Measurements from ENCODE around the gene XAB2. TPM values are rescaled to one million over a fixed set of nuclear protein-coding genes. Genes with fewer than 3 reads are reported as not detected.

XAB2 gene
- polyA plus RNA-seq, 1 donor from 2014 or later: 19.6 TPM

GRCh38 chr19:7590256-7590655, 39.1 kb downstream of the XAB2 start:
- Histone ChIP-seq H3K27ac (ENCODE audit: low read length) (no peak overlapping the region), H3K4me2 (ENCODE audit: low read length) (no peak overlapping the region)
- no peak for TF ChIP-seq MXI1 (conservative IDR thresholded peaks at IDR 0.05; ENCODE audit: poor library complexity, severe bottlenecking)
- TF ChIP-seq EZH2 (IDR thresholded peaks at IDR 0.05; ENCODE audit: borderline replicate concordance, insufficient read depth, low read length, poor library complexity, severe bottlenecking): no peak
- TF ChIP-seq POLR2AphosphoS5 (IDR thresholded peaks at IDR 0.05): no peak
- no peak for TF ChIP-seq RAD21 (conservative IDR thresholded peaks at IDR 0.05)
- TF ChIP-seq TAF1 (IDR thresholded peaks at IDR 0.05; ENCODE audit: low read depth): no peak
- no peak for TF ChIP-seq SMC3 (conservative IDR thresholded peaks at IDR 0.05; ENCODE audit: poor library complexity)
- TF ChIP-seq EP300 (conservative IDR thresholded peaks at IDR 0.05; ENCODE audit: poor library complexity, severe bottlenecking): no peak
- TF ChIP-seq, protein P1, sequence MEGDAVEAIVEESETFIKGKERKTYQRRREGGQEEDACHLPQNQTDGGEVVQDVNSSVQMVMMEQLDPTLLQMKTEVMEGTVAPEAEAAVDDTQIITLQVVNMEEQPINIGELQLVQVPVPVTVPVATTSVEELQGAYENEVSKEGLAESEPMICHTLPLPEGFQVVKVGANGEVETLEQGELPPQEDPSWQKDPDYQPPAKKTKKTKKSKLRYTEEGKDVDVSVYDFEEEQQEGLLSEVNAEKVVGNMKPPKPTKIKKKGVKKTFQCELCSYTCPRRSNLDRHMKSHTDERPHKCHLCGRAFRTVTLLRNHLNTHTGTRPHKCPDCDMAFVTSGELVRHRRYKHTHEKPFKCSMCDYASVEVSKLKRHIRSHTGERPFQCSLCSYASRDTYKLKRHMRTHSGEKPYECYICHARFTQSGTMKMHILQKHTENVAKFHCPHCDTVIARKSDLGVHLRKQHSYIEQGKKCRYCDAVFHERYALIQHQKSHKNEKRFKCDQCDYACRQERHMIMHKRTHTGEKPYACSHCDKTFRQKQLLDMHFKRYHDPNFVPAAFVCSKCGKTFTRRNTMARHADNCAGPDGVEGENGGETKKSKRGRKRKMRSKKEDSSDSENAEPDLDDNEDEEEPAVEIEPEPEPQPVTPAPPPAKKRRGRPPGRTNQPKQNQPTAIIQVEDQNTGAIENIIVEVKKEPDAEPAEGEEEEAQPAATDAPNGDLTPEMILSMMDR (IDR thresholded peaks at IDR 0.05; ENCODE audit: poor library complexity, severe bottlenecking): no peak
- TF ChIP-seq, protein P2, sequence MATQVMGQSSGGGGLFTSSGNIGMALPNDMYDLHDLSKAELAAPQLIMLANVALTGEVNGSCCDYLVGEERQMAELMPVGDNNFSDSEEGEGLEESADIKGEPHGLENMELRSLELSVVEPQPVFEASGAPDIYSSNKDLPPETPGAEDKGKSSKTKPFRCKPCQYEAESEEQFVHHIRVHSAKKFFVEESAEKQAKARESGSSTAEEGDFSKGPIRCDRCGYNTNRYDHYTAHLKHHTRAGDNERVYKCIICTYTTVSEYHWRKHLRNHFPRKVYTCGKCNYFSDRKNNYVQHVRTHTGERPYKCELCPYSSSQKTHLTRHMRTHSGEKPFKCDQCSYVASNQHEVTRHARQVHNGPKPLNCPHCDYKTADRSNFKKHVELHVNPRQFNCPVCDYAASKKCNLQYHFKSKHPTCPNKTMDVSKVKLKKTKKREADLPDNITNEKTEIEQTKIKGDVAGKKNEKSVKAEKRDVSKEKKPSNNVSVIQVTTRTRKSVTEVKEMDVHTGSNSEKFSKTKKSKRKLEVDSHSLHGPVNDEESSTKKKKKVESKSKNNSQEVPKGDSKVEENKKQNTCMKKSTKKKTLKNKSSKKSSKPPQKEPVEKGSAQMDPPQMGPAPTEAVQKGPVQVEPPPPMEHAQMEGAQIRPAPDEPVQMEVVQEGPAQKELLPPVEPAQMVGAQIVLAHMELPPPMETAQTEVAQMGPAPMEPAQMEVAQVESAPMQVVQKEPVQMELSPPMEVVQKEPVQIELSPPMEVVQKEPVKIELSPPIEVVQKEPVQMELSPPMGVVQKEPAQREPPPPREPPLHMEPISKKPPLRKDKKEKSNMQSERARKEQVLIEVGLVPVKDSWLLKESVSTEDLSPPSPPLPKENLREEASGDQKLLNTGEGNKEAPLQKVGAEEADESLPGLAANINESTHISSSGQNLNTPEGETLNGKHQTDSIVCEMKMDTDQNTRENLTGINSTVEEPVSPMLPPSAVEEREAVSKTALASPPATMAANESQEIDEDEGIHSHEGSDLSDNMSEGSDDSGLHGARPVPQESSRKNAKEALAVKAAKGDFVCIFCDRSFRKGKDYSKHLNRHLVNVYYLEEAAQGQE (IDR thresholded peaks at IDR 0.05; ENCODE audit: borderline replicate concordance): no peak

DNA sequence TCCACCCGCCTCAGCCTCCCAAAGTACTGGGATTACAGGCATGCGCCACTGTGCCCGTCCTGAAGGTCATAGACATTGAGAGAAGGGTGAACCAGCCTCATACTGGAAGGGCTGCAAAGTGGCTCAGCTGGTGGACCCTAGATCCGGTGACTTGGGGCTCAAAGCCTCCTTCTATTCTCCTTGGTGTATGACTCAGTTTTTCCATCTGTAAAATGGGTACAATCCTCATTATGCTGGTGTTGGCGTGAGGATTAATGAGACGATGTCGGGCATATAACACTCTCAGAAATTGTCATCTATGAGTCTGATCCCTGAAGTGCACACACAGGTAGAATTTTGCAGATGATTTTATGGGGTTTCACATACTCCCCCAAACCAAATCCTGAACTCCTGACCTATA, 39.5 kb downstream of the XAB2 start:
- Histone ChIP-seq H3K9ac (ENCODE audit: low read length) (no peak overlapping the region), H3K36me3 (ENCODE audit: insufficient read depth, low read length) (no peaks in the 10 kb centered on the region), H3K79me2 (replicated peaks; ENCODE audit: insufficient read depth, low read length) (no peaks in the 10 kb centered on the region), H3K4me2 (ENCODE audit: low read length) (no peak overlapping the region), H3K27ac (ENCODE audit: low read length) (no peak overlapping the region), H4K20me1 (ENCODE audit: insufficient read depth) (no peaks in the 10 kb centered on the region), H3K9me3 (ENCODE audit: low read length) (no peaks in the 10 kb centered on the region), H3K27me3 (ENCODE audit: insufficient read depth, low read depth, low read length) (no peaks in the 10 kb centered on the region), H3K9me2 (ENCODE audit: insufficient read depth, low read length) (no peaks in the 10 kb centered on the region), H3F3A (ENCODE audit: insufficient read depth, low read length, poor library complexity, severe bottlenecking) (no peaks in the 10 kb centered on the region), H2AFZ (ENCODE audit: low read depth, low read length) (no peak overlapping the region), H3K4me3 (ENCODE audit: low read length) (no peak overlapping the region)
- TF ChIP-seq POLR2AphosphoS5 (IDR thresholded peaks at IDR 0.05): no peak
- no peak for TF ChIP-seq TAF1 (IDR thresholded peaks at IDR 0.05; ENCODE audit: low read depth)
- TF ChIP-seq, protein P2 (IDR thresholded peaks at IDR 0.05; ENCODE audit: borderline replicate concordance): no peak
- TF ChIP-seq SMC3 (conservative IDR thresholded peaks at IDR 0.05; ENCODE audit: poor library complexity): no peak
- TF ChIP-seq MXI1 (conservative IDR thresholded peaks at IDR 0.05; ENCODE audit: poor library complexity, severe bottlenecking): no peak
- TF ChIP-seq, protein P1 (IDR thresholded peaks at IDR 0.05; ENCODE audit: poor library complexity, severe bottlenecking): no peak
- TF ChIP-seq RAD21 (conservative IDR thresholded peaks at IDR 0.05): no peak
- TF ChIP-seq EP300 (conservative IDR thresholded peaks at IDR 0.05; ENCODE audit: poor library complexity, severe bottlenecking): no peak
- TF ChIP-seq EZH2 (IDR thresholded peaks at IDR 0.05; ENCODE audit: borderline replicate concordance, insufficient read depth, low read length, poor library complexity, severe bottlenecking): no peak

More at GRCh38 chr19:7590256-7590655, 39.1 kb downstream of the XAB2 start:
- Histone ChIP-seq H3K9me3 (ENCODE audit: low read length) (no peaks in the 10 kb centered on the region), H3K27me3 (ENCODE audit: insufficient read depth, low read depth, low read length) (no peaks in the 10 kb centered on the region), H3K36me3 (ENCODE audit: insufficient read depth, low read length) (no peaks in the 10 kb centered on the region), H2AFZ (ENCODE audit: low read depth, low read length) (no peak overlapping the region), H3F3A (ENCODE audit: insufficient read depth, low read length, poor library complexity, severe bottlenecking) (no peaks in the 10 kb centered on the region), H3K9ac (ENCODE audit: low read length) (no peak overlapping the region), H3K79me2 (replicated peaks; ENCODE audit: insufficient read depth, low read length) (no peaks in the 10 kb centered on the region), H3K4me3 (ENCODE audit: low read length) (no peak overlapping the region), H4K20me1 (ENCODE audit: insufficient read depth) (no peaks in the 10 kb centered on the region), H3K9me2 (ENCODE audit: insufficient read depth, low read length) (no peaks in the 10 kb centered on the region)

Data from neural cell (in vitro differentiated cells).